Fibroblast of skin of left quadriceps (primary cell): Measurements from ENCODE around the gene NCS1.

Experiments
- DNase-seq, 2 experiments: peaks; one replicate each; pipeline ENCODE4 v3.0.0-alpha.2; 2013; ENCODE audit warnings: low read depth in 2 of 2

The NCS1 gene

GRCh38 chr9:130213911-130214761 lies 41.9 kb downstream of the NCS1 start:
- no peak for DNase-seq

DNA sequence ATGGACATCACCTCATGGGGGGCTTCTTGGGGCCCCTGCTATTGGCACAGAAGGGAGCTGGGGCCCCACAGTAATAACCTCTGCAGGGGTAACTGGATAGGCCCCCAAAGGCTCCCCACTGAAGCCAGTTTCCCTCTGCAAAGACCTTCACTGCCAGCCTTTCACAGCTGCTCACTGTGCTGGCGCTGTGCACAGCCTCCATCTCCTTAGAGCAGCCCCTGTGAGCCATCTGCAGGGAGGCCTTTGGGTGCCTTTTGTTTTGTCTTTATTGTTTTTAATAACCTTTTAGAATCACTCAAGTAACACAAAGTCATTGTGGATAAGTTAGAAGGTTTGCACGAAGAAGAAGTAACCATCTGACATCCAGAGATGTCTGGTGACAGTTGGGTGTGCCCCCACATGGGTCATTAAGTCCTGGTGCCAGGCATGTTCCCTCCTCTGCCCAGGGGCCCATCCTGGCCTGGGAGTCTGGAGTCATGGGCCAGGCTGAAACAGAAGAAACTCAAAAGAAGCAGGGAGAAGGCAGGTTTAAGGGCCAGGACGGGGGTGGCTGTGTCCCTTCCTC lies 42.7 kb downstream of the NCS1 start:
- no peak for DNase-seq

DNA sequence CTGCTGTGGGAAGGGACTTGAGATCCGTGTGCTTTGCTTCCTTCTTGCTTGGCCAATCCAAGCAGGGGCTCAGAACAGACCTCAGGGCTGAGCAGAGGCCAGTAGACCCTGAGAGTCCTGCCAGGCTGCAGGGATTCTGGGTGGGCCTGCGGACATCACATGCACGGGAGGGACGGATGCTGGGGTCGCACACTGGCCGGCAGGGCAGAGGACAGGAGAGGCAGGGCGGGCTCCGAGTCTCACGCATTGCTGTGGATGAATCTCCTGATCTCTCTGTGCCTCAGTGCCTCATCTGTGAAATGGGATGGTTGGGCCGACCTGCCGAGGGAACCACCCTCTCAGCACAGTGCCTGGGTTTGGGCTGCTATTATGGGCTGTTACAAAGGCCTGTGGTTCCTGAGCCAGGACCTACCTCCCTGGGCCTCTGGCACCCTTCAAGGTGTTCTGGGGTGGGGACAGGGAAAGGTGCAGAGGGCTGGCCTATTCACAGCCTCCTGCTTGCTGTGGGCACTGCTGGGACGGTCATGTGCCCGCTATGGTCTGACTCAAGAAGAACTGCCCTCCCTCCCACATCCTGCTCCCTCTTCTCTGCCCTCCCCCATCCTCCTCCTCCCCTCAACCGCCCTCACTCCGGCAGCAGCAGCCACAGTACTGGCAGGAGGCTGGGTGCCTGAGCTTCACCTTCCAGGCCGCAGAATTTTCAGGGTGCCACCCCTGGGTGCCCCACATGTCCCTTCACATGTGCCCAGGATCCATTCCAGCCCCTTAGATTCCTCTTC lies 43.3 kb downstream of the NCS1 start:
- no peak for DNase-seq

DNA sequence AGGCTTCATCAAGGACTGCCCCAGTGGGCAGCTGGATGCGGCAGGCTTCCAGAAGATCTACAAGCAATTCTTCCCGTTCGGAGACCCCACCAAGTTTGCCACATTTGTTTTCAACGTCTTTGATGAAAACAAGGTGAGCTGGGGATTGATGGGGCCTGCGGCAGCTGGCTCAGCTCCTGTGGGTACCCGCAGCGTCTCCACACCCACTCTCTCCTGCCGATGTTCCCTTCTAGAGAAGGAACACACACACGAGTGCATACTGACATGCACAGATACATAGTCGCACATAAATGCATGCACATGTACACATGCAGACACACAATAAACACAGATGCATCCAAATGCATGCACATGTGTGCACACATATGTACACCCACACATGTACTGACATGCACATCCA lies 45.6 kb downstream of the NCS1 start:
- DNase-seq = no peak

GRCh38 chr9:130219661-130220096 lies 47.5 kb downstream of the NCS1 start:
- DNase-seq = no peak

DNA sequence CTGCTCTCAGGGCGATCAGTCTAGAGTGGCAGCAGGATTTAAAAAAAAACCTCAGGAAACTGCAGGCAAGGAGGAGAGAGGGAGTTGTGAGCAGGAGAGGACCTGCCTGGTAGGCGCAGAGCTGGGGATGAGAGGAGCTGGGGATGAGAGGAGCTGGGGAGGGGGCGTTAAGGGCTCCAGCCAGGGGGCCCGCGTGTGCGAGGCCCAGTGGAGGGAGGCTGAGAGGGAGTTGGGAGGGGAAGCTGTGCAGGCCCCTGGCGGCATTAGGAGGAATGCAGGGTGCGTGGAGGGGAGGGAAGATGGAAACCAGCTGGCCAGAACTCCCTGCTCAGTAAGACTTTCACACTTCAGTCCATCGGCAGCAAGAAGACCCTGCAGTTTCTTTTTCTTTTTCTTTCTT lies 48.1 kb downstream of the NCS1 start:
- DNase-seq = peak; percentile 17 to 22

DNA sequence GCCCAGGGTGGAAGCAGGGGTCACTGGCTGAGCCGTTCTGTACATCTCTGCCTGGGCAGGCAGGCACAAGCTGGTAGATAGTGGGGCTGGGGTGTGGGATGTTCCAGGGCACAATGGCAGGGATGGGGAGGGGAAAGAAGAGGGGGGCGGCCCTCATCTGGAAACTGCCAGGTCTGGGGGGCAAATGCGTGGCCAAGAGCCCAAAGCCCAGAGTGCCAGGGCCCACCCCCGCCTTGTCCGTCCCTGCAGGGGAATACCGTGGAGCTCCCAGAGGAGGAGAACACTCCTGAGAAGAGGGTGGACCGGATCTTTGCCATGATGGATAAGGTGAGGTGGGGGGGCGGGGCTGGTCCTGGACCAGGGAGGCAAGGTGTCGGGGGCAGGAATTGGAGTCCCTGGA lies 50.6 kb downstream of the NCS1 start:
- DNase-seq = no peak

- no peak for DNase-seq
Observed at GRCh38 chr9:130225071-130225470, 52.9 kb downstream of the NCS1 start.

GRCh38 chr9:130225586-130225985 lies 53.4 kb downstream of the NCS1 start:
- DNase-seq = no peak

DNA sequence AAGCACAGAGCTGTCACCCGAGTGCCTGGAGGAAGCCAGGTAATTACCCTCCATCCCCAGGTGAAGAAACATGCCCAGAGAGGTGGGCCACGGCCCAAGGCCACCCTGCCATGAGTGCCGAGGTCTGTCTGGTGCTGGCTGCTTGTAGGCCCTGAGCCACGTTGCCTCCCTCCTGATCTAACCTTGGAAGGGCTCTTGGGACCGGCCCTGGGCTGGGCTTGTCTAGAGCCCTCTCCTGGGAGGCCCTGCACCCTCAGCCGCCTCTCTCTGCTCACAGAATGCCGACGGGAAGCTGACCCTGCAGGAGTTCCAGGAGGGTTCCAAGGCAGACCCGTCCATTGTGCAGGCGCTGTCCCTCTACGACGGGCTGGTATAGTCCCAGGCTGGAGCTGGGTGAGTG lies 53.9 kb downstream of the NCS1 start:
- no peak for DNase-seq

- no peak for DNase-seq
Observed at GRCh38 chr9:130227833-130228232, 55.6 kb downstream of the NCS1 start.

- DNase-seq = no peak
Observed at GRCh38 chr9:130229759-130230158, 57.6 kb downstream of the NCS1 start.

GRCh38 chr9:130230631-130231030 lies 58.4 kb downstream of the NCS1 start:
- no peak for DNase-seq

DNA sequence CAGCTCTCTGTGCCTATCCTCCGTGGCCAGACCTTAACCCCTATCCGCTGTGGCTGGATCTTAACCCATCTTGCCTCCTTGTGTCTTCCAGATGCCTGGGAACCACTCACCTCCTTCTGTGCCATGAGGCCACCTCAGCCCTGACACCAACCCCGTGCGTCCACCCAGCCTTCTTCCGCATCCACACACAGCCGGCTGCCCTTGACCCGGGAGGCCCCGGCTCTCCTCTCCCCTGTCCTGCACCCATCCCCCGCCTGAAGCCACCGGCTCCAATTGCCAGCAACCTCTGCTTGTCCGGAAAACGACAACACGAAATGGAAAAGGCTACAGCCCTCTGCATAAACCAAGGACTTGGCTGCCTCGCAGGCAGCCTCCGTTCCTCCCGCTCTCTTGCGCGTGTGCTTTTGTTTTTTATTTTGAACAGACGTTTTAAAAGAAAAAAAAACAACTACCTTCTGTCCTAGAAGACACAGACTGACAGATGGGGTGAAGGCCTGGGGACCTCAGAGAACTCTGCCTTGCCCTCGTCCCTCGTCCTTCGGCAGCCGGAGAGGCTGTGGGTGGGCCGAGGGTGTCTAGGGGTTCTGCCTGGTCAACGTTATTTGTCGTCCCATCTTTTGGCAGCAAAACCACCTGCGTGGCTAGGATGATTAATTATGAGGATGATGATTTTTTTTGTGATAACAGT lies 60.8 kb downstream of the NCS1 start:
- no peak for DNase-seq

- DNase-seq = no peak
Observed at GRCh38 chr9:130233587-130233945, 61.4 kb downstream of the NCS1 start.

DNA sequence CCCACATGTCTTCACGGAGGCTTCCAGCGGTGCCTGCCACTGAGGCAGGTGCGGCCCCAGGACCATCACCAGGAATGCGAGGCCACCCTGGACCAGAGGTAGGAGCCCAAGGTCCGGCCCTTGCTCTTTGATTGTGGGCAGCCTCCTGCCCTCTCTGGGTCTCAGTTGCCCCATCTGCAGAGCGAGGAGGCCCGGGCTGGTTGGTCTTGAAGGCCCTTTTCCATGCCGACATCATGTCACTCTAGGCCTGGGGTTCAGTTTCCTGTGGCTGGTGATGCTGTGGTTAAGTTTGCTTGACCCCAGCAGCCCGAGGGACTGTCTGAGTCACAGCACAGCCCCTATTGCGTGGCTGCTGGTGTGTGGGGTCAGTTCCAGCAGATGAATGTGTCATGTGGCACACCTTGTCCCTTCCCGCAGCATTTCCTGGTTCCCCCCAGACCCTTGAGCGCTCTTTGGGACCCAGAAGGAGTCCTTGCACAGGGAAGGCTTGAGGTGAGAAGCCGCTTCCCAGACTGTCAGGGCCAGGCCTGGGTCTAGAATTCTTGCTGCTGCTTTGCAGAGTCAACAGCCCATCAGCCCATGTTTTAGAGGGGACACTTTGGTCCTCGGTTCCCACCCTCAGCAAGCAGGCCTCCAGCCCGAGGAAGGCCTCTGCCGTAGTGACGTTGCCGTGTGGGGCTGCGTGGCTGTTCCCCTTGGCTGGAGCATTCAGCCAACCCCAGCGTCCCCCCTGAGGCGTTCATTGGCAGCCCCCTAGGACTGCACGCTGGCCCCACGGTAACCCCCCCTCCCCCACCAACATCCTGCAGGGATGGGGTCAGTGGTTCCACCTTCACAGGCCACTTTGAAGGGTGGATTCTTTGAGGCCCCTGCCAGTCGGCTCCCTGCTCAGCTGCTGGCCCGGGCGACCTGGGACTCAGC lies 62.4 kb downstream of the NCS1 start:
- DNase-seq = no peak

GRCh38 chr9:130235558-130236435 lies 63.6 kb downstream of the NCS1 start:
- peak; percentile 16 to 19 for DNase-seq

DNA sequence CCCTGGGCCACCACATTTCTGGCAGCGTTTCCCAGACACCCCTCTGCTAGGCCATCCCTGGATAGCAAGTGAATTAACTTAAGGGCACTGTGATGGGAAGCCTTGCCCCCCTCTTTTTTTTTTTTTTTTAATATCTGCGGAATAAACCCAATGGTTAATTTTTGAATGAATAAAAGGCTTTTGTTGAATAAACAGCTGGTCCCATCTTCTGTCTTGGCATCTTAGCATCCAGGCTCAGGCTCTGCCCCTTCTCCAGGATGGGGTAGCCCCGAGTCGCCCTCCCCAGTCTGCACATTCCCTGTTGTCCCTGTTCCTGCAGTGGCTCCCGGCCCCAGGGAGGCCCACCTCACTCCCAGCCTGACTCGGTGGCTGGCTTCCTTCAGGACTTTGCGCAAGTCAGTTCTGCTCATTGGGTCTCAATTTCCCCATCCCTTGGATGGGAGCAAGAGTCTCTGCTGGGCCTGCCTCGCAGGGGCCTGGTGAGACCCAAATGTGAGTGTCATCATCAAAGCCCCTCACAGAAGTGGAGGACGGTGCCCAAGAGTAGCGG lies 64.3 kb downstream of the NCS1 start:
- no peak for DNase-seq

DNA sequence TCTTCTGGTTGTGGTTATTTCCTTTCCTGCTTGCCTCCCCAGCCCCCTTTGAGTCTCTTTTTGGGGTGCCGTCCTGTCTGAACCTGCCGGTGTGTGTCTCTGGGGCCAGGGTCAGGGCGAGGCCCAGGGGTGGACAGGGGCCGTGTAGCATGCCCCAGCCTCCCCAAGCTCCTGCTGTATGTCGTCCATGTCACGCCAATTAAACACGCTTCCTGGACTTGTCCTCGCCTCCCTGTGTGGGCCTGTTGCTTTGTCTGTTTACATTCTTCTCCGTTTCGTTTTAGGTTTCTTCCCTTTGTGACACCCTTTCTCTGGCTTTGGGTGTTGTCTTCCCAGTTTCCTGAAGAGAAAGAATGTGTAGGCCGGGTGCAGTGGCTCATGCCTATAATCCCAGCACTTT lies 64.9 kb downstream of the NCS1 start:
- DNase-seq = no peak
